Kidney tubule cell (primary cell): ENCODE measurements around the gene PLEKHA5.
"Not testable (repeated sequence)": the region's sequence is repeated elsewhere in the genome, so short reads cannot be mapped to it uniquely, and the experiment has no call there.

Experiments used
- DNase-seq: peaks from one replicate; pipeline ENCODE4 v3.0.0-alpha.2; 2018; ENCODE audit warnings: low spot score

PLEKHA5 gene

GRCh38 chr12:19169222-19169621 is 39.7 kb downstream of the PLEKHA5 start:
- DNase-seq = no peak

- not testable (repeated sequence) for DNase-seq
Observed at GRCh38 chr12:19170286-19170685, 40.8 kb downstream of the PLEKHA5 start.

- DNase-seq = peak; percentile 19
Observed at GRCh38 chr12:19171731-19172130, 42.2 kb downstream of the PLEKHA5 start.

- DNase-seq = peak; percentile 24
Observed at GRCh38 chr12:19177754-19178153, 48.2 kb downstream of the PLEKHA5 start.

GRCh38 chr12:19179986-19180385 is 50.5 kb downstream of the PLEKHA5 start:
- DNase-seq = no peak

- DNase-seq = no peak
Observed at GRCh38 chr12:19181666-19182426, 52.3 kb downstream of the PLEKHA5 start.

GRCh38 chr12:19183121-19183838 is 53.7 kb downstream of the PLEKHA5 start:
- DNase-seq = no peak

- DNase-seq = no peak
Observed at GRCh38 chr12:19185262-19185929, 55.9 kb downstream of the PLEKHA5 start.

- DNase-seq = peak; percentile 65
Observed at GRCh38 chr12:19186722-19187661, 57.5 kb downstream of the PLEKHA5 start.

- DNase-seq = peak; percentile 16
Observed at GRCh38 chr12:19189522-19189921, 60.0 kb downstream of the PLEKHA5 start.

GRCh38 chr12:19190292-19191031 is 60.9 kb downstream of the PLEKHA5 start:
- peak; percentile 61 for DNase-seq

GRCh38 chr12:19191089-19191488 is 61.6 kb downstream of the PLEKHA5 start:
- DNase-seq = no peak

- DNase-seq = peak; percentile 92
Observed at GRCh38 chr12:19191563-19191962, 62.0 kb downstream of the PLEKHA5 start.

GRCh38 chr12:19192710-19193109 is 63.2 kb downstream of the PLEKHA5 start:
- no peak for DNase-seq

- DNase-seq = no peak
Observed at GRCh38 chr12:19194963-19195362, 65.4 kb downstream of the PLEKHA5 start.

GRCh38 chr12:19196959-19197630 is 67.6 kb downstream of the PLEKHA5 start:
- peak; percentile 22 for DNase-seq

- DNase-seq = peak; percentile 66
Observed at GRCh38 chr12:19198272-19198671, 68.7 kb downstream of the PLEKHA5 start.

- no peak for DNase-seq
Observed at GRCh38 chr12:19199332-19199731, 69.8 kb downstream of the PLEKHA5 start.

- DNase-seq = peak; percentile 77
Observed at GRCh38 chr12:19200261-19200660, 70.7 kb downstream of the PLEKHA5 start.

- DNase-seq = peak; percentile 30
Observed at GRCh38 chr12:19201661-19202060, 72.1 kb downstream of the PLEKHA5 start.
